Nephron (organoid): Measurements from ENCODE around the gene RAB5B.

ENCODE experiments used
- H3K27ac Mint-ChIP-seq, 3 experiments: 2 replicates each; pipeline ENCODE4 v1.8.0; 2020; ENCODE audit warnings: mixed read lengths in 3 of 3, mild to moderate bottlenecking in 2 of 3, moderate library complexity in 1 of 3
- H3K27me3 Mint-ChIP-seq: 2 replicates; pipeline ENCODE4 v1.8.0; 2021; ENCODE audit warnings: low read depth, mild to moderate bottlenecking, moderate library complexity, mixed read lengths
- H3K36me3 Mint-ChIP-seq: 2 replicates; pipeline ENCODE4 v1.8.0; 2020; ENCODE audit warnings: low read depth, mixed read lengths
- H3K4me1 Mint-ChIP-seq: 2 replicates; pipeline ENCODE4 v1.8.0; 2020; ENCODE audit warnings: mixed read lengths
- H3K4me3 Mint-ChIP-seq, 3 experiments: 2 replicates each; pipeline ENCODE4 v1.8.0; 2020; ENCODE audit warnings: mild to moderate bottlenecking in 3 of 3, mixed read lengths in 3 of 3, moderate library complexity in 2 of 3
- H3K9me3 Mint-ChIP-seq: 2 replicates; pipeline ENCODE4 v1.8.0; 2020; ENCODE audit warnings: mixed read lengths
- TF ChIP-seq, protein P1 (sequence below), 3 experiments: fragments of 200-600 bp; sonication (generic); IDR thresholded peaks; one replicate each; pipeline ENCODE4 v1.5.0; 2021; ENCODE audit warnings: antibody characterized with exemption in 3 of 3; ENCODE audit not compliant: unreplicated experiment in 3 of 3

Gene RAB5B

GRCh38 chr12:55965941-55966407, 7.9 kb upstream of the RAB5B start, which contains the start of gene PMEL:
TSS of gene PMEL (minus strand) at chr12:55966042. CDS start at chr12:55966011, 31 bp downstream.
- Mint-ChIP-seq H3K36me3 (peaks cover 4% of the 10 kb centered on the region), H3K4me1 (peaks cover 29% of the 10 kb centered on the region), H3K27me3 (no peaks in the 10 kb centered on the region), H3K9me3 (no peaks in the 10 kb centered on the region), H3K27ac (peak within 1 kb of the TSS; percentile 62 to 94 (median 87)), H3K4me3 (peak within 1 kb of the TSS; percentile 91 to 96 (median 93))
- TF ChIP-seq, protein P1, sequence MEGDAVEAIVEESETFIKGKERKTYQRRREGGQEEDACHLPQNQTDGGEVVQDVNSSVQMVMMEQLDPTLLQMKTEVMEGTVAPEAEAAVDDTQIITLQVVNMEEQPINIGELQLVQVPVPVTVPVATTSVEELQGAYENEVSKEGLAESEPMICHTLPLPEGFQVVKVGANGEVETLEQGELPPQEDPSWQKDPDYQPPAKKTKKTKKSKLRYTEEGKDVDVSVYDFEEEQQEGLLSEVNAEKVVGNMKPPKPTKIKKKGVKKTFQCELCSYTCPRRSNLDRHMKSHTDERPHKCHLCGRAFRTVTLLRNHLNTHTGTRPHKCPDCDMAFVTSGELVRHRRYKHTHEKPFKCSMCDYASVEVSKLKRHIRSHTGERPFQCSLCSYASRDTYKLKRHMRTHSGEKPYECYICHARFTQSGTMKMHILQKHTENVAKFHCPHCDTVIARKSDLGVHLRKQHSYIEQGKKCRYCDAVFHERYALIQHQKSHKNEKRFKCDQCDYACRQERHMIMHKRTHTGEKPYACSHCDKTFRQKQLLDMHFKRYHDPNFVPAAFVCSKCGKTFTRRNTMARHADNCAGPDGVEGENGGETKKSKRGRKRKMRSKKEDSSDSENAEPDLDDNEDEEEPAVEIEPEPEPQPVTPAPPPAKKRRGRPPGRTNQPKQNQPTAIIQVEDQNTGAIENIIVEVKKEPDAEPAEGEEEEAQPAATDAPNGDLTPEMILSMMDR (IDR thresholded peaks at IDR 0.05; ENCODE audit: unreplicated experiment in 3 of 3), result no peak

GRCh38 chr12:55966408-55967281, 7.2 kb upstream of the RAB5B start, which contains the start of gene CDK2:
TSS of gene CDK2 (plus strand) at chr12:55966830. CDS start at chr12:55967009, 179 bp downstream.
- TF ChIP-seq, protein P1 (IDR thresholded peaks at IDR 0.05; ENCODE audit: unreplicated experiment in 3 of 3), result no peak
- Mint-ChIP-seq H3K9me3 (no peaks in the 10 kb centered on the region), H3K4me3 (peak within 1 kb of the TSS; percentile 91 to 96 (median 93)), H3K27me3 (no peaks in the 10 kb centered on the region), H3K4me1 (peaks cover 29% of the 10 kb centered on the region), H3K27ac (peak within 1 kb of the TSS; percentile 62 to 94 (median 87)), H3K36me3 (peaks cover 4% of the 10 kb centered on the region)

DNA sequence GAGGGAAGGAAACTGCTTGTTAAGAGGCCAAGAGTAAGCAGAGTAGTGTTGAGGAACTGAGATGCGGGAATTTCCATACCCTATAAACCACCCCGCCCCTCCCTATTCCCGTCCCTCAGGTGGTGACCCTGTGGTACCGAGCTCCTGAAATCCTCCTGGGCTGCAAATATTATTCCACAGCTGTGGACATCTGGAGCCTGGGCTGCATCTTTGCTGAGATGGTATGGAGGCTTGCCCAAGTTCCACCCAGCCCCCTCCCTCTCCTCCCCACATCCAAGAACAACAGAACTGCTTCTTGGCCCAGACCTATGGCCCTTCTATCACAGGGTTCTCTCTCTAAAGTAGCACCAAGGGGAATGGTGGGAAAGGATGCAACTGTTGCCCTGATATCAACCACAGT, 4.5 kb upstream of the RAB5B start:
- Mint-ChIP-seq H3K36me3 (peaks cover 4% of the 10 kb centered on the region), H3K4me1 (peaks cover 29% of the 10 kb centered on the region), H3K27ac (no peak overlapping the region), H3K9me3 (no peaks in the 10 kb centered on the region), H3K4me3 (peak overlapping the region in 1 of 3 experiments; percentile 6), H3K27me3 (no peaks in the 10 kb centered on the region)
- TF ChIP-seq, protein P1 (IDR thresholded peaks at IDR 0.05; ENCODE audit: unreplicated experiment in 3 of 3), result no peak

- Mint-ChIP-seq H3K36me3 (peaks cover 8% of the 10 kb centered on the region), H3K9me3 (no peaks in the 10 kb centered on the region)
These were observed 3.1 kb upstream of the RAB5B start for GRCh38 chr12:55970775-55971174.

DNA sequence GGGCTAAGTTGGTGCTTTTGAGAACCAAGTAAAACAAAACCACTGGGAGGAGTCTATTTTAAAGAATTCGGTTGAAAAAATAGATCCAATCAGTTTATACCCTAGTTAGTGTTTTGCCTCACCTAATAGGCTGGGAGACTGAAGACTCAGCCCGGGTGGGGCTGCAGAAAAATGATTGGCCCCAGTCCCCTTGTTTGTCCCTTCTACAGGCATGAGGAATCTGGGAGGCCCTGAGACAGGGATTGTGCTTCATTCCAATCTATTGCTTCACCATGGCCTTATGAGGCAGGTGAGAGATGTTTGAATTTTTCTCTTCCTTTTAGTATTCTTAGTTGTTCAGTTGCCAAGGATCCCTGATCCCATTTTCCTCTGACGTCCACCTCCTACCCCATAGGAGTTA, 1.8 kb upstream of the RAB5B start:
- Mint-ChIP-seq H3K36me3 (peaks cover 18% of the 10 kb centered on the region), H3K9me3 (no peaks in the 10 kb centered on the region), H3K27me3 (no peaks in the 10 kb centered on the region), H3K27ac (no peak overlapping the region), H3K4me3 (peak overlapping the region in 2 of 3 experiments; percentile 54 to 68), H3K4me1 (peaks cover 18% of the 10 kb centered on the region)
- TF ChIP-seq, protein P1 (IDR thresholded peaks at IDR 0.05; ENCODE audit: unreplicated experiment in 3 of 3), result no peak

More at GRCh38 chr12:55970775-55971174, 3.1 kb upstream of the RAB5B start:
- H3K4me1 Mint-ChIP-seq, result peaks cover 24% of the 10 kb centered on the region
- no peak overlapping the region for H3K4me3 Mint-ChIP-seq
- no peaks in the 10 kb centered on the region for H3K27me3 Mint-ChIP-seq
- TF ChIP-seq, protein P1 (IDR thresholded peaks at IDR 0.05; ENCODE audit: unreplicated experiment in 3 of 3), result no peak
- no peak overlapping the region for H3K27ac Mint-ChIP-seq
